Measurements from ENCODE around the gene ZNF200. TPM values are rescaled to one million over a fixed set of nuclear protein-coding genes. Genes with fewer than 3 reads are reported as not detected.
"Not testable (repeated sequence)": the region's sequence is repeated elsewhere in the genome, so short reads cannot be mapped to it uniquely, and the experiment has no call there.

Gene ZNF200
- total RNA-seq, 1 experiment from 2014 or later = 11.5 TPM

DNA sequence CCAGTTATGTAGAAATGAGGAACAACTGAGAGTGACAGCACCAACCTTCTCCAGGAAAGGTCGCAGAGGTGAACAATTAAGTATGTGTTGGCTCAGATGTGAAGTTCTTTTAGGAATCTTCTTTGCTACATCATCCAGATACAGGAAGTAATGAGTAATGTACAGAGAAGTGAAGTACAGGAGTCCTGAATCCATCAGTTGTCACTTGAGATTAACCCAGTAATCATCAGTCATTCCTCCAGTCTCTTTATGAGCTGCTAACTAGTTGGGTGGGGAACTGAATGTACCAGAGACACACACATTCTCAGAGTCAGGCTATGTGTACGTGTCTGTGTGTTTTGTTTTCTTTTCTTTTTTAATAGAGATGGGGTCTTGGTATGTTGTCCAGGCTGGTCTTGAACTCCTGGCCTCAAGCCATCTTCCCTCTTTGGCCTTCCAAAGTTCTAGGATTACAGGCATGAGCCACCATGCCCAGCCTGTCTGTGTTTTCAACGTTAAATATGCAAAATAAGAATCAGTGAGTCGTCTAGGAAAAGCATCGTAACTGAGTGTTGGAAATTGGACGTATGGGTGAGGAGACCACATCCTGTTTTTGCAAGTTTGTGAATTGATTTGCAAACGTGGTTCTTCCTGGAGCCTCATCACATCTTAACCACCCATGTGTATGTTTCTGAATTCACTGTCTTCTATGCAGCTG, 19.9 kb downstream of the ZNF200 start:
- in situ Hi-C loops (cut with HindIII; ENCODE audit: low pct_unique_long_range_greater_than_20kb, low sequenced_read_pairs) = no loop called here
- DNase-seq (ENCODE audit: low read depth, low spot score) = no peak

- DNase-seq (ENCODE audit: low read depth, low spot score) = no peak
- in situ Hi-C loops (cut with HindIII; ENCODE audit: low pct_unique_long_range_greater_than_20kb, low sequenced_read_pairs) = no loop called here
These were observed 22.4 kb downstream of the ZNF200 start for GRCh38 chr16:3212567-3212966.

- in situ Hi-C loops (cut with HindIII; ENCODE audit: low pct_unique_long_range_greater_than_20kb, low sequenced_read_pairs) = no loop called here
- no peak for DNase-seq (ENCODE audit: low read depth, low spot score)
These were observed 23.0 kb downstream of the ZNF200 start for GRCh38 chr16:3212006-3212405.

GRCh38 chr16:3207086-3207953, 27.6 kb downstream of the ZNF200 start:
- DNase-seq (ENCODE audit: low read depth, low spot score) = no peak
- in situ Hi-C loops (cut with HindIII; ENCODE audit: low pct_unique_long_range_greater_than_20kb, low sequenced_read_pairs) = no loop called here

GRCh38 chr16:3205939-3206338, 29.0 kb downstream of the ZNF200 start:
- DNase-seq (ENCODE audit: low read depth, low spot score); in situ Hi-C loops (cut with HindIII; ENCODE audit: low pct_unique_long_range_greater_than_20kb, low sequenced_read_pairs): not testable (repeated sequence)

DNA sequence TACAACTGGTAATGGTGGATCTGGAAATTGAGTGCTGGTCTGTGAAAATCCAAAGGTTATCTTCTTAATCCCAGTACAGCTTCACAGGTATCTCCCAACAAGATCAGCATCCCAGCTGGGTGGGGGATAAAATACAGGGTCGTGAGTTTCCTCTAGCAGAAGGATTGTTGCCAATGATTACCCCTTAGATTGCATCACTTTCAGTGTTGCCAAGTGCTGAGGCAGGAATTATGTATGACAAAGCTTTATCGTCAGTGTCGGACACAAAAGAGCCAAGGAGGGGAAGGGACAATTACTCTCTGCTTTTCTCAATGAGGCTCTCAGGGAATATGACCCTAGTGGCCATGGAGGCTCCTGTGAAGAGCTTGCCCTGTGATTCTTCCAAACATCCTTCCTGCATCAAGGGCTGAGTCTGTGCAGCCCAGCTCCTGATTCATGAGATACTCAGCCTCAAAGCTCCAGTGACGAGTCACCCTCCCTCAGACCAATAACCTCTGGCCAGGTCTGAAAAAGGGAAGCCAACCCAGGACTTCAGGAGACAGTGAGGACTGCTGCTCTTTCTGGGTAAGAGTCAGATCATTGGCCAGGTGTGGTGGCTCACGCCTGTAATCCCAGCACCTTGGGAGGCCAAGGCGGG, 31.9 kb downstream of the ZNF200 start:
- in situ Hi-C loops (cut with HindIII; ENCODE audit: low pct_unique_long_range_greater_than_20kb, low sequenced_read_pairs) = no loop called here
- DNase-seq (ENCODE audit: low read depth, low spot score) = no peak

DNA sequence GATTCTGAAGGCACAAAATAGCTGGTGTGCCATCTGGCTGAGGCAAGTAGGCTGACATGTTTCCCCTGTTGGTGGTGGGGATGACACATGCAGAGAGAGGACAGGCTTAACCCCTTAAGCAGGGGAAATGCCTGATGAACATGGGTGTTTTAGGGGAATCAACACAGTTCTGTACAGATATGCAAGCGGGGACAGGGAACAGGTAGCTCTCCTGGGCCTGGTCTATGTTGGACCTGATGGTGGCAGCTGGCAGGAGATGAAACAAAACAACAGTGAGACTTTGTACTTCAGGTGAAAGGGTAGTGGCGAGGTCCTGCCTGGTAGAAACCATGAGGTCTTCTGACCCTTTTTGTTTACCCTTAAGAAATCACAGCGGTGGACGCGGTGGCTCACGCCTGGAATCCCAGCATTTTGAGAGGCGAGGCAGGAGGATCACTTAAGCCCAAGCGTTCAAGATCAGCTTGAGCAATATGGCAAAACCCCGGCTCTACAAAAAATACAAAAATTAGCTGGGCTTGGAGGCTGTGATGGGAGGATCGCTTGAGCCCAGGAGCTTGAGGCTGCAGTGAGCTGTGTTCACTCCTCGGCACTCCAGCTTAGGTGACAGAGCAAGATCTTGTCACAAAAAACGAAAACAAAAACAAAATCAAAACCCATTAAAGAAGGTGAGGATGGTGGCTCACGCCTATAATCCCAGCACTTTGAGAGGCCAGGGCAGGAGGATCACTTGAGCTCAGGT, 36.5 kb downstream of the ZNF200 start:
- in situ Hi-C loops (cut with HindIII; ENCODE audit: low pct_unique_long_range_greater_than_20kb, low sequenced_read_pairs) = no loop called here
- DNase-seq (ENCODE audit: low read depth, low spot score) = no peak

DNA sequence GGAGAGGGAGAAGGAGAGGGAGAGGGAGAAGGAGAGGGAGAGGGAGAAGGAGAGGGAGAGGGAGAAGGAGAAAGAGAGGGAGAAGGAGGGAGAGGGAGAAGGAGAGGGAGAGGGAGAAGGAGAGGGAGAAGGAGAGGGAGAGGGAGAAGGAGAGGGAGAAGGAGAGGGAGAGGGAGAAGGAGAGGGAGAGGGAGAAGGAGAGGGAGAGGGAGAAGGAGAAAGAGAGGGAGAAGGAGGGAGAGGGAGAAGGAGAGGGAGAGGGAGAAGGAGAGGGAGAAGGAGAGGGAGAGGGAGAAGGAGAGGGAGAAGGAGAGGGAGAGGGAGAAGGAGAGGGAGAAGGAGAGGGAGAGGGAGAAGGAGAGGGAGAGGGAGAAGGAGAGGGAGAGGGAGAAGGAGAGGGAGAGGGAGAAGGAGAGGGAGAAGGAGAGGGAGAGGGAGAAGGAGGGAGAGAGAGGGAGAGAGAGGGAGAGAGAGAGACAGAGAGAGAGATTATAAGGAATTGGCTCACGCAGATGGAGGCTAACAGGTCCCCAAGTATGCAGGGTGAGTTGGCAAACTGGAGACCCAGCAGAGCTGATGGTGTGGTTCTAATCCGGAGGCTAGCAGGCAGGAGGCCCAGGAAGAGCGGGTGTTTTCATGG, 37.1 kb downstream of the ZNF200 start:
- DNase-seq (ENCODE audit: low read depth, low spot score); in situ Hi-C loops (cut with HindIII; ENCODE audit: low pct_unique_long_range_greater_than_20kb, low sequenced_read_pairs): not testable (repeated sequence)

DNA sequence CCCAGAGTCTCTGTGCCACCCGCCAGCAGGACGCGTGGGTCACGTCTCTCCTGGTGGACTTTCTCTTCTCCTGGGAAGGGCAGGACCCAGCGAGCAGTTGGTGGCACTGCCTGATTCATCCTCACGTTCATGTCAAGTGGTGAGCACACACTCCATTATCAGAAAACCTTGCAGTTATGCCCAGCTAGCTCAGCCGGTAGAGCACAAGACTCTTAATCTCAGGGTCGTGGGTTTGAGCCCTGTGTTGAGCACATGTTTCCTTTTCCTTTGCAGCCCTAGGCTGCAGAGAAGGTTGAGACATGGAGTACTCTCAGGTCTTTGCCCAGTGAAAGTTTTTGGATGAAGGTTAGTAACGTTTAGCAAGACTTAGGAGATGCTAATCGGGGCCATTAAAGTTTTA, 39.0 kb downstream of the ZNF200 start:
- in situ Hi-C loops (cut with HindIII; ENCODE audit: low pct_unique_long_range_greater_than_20kb, low sequenced_read_pairs) = no loop called here
- peak; percentile 59 for DNase-seq (ENCODE audit: low read depth, low spot score)

- DNase-seq (ENCODE audit: low read depth, low spot score) = no peak
- in situ Hi-C loops (cut with HindIII; ENCODE audit: low pct_unique_long_range_greater_than_20kb, low sequenced_read_pairs) = no loop called here
These were observed 40.2 kb downstream of the ZNF200 start for GRCh38 chr16:3194792-3195191.

GRCh38 chr16:3193221-3194212, 41.4 kb downstream of the ZNF200 start:
- in situ Hi-C loops (cut with HindIII; ENCODE audit: low pct_unique_long_range_greater_than_20kb, low sequenced_read_pairs) = no loop called here
- peak; percentile 21 for DNase-seq (ENCODE audit: low read depth, low spot score)

DNA sequence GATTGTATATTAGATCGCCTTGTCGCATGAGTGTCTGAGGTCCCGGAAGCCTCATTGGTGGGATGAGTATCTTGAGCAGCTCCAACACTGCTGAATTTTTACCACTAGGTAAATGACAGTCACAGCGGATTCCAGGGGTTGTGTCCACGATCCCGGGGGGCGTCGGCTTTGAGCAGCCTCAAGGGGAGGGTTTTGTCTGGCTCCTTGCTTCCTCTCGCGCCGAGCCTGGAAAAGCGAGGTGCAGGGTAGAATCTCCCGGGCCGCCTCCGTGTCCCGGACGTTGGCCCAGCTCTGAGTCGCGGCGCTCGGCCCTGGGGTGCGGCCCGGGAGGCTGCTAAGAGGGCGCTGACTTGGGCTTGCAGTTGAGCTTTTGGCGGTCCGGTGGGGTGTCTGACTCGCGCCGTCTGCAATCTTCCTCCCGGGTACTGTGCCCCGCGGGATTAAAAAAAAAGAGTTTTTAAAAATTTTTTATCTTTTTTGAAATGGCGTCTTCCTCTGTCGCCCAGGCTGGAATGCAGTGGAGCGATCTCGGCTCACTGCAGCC, 42.4 kb downstream of the ZNF200 start:
- in situ Hi-C loops (cut with HindIII; ENCODE audit: low pct_unique_long_range_greater_than_20kb, low sequenced_read_pairs) = no loop called here
- no peak for DNase-seq (ENCODE audit: low read depth, low spot score)

- DNase-seq (ENCODE audit: low read depth, low spot score) = peak; percentile 14
- in situ Hi-C loops (cut with HindIII; ENCODE audit: low pct_unique_long_range_greater_than_20kb, low sequenced_read_pairs) = no loop called here
These were observed 44.0 kb downstream of the ZNF200 start for GRCh38 chr16:3190949-3191353.

- in situ Hi-C loops (cut with HindIII; ENCODE audit: low pct_unique_long_range_greater_than_20kb, low sequenced_read_pairs) = no loop called here
- DNase-seq (ENCODE audit: low read depth, low spot score) = no peak
These were observed 45.1 kb downstream of the ZNF200 start for GRCh38 chr16:3189869-3190268.

DNA sequence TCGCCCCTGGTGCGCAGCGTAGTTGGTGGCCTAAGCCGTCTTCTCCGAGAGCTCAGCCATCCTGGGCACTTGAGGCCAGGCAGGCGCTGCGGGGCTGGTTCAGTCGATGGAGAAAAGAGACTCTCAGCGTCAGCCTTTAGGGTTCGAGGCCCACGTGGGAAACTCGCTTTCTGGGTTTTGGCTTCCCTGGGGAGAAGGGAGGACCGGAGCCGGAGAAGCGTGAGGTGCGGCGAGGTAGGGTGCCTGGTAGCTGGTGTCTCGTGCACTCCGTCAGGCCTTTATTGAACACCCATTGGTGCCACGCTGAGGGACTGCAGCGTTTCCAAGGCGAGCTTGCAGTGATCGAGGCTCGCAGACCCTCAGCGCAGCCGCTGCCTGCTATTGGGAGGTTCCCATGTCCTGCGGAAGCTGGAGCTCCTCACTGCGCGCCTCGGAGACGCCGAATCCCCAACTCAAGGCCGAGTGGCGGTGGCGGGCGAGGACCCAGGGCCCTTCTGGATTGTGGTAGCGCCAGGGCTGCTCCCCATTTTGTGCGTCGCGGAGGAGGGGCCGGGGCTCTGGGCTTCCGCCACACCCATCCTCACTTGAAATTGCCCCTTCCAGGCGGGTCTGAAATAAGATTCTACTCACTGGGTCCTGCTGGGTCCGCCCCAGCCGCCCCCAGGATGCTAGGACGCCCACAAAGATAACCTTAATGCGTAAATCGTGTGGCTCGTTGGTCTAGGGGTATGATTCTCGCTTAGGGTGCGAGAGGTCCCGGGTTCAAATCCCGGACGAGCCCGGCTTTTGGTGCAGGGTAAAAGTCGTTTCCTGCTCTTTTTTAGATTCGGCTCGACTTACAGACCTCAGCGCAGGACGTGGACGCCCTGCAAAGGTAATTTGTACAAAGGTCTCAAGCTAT, 45.8 kb downstream of the ZNF200 start:
- peak; percentile 82 for DNase-seq (ENCODE audit: low read depth, low spot score)
- in situ Hi-C loops (cut with HindIII; ENCODE audit: low pct_unique_long_range_greater_than_20kb, low sequenced_read_pairs) = no loop called here
